PC-3 (cell line): ENCODE data around the gene SEMA3B.

Experiments used
- CTCF ChIP-seq: fragments of 300-600 bp; sonication (generic); conservative IDR thresholded peaks from 2 replicates; pipeline ENCODE4 v1.5.1; 2017; ENCODE audit warnings: antibody characterized with exemption, low read depth, mild to moderate bottlenecking, low read length
- EZH2 ChIP-seq: fragments of 300-600 bp; sonication (generic); IDR thresholded peaks from one replicate; pipeline ENCODE4 v1.6.1; 2017; ENCODE audit warnings: antibody characterized with exemption, mild to moderate bottlenecking, low read length; ENCODE audit not compliant: unreplicated experiment
- EZH2phosphoT487 ChIP-seq: fragments of 300-600 bp; sonication (generic); IDR thresholded peaks from 2 replicates; pipeline ENCODE4 v1.6.1; 2018; ENCODE audit warnings: mild to moderate bottlenecking, antibody characterized with exemption, low read length, borderline replicate concordance

- no peak for TF ChIP-seq CTCF
- no peak for TF ChIP-seq EZH2phosphoT487
- no peak for TF ChIP-seq EZH2
These were observed 25.4 kb upstream of the SEMA3B start for GRCh38 chr3:50243543-50243895.
